ENCODE measurements around the gene ACSL4. TPM values are rescaled to one million over a fixed set of nuclear protein-coding genes. Genes with fewer than 3 reads are reported as not detected.
"Not testable (repeated sequence)": the region's sequence is repeated elsewhere in the genome, so short reads cannot be mapped to it uniquely, and the experiment has no call there.

Gene ACSL4
- total RNA-seq, 1 experiment from 2014 or later = 30.2 TPM

- no peak for DNase-seq (ENCODE audit: low spot score)
Observed at GRCh38 chrX:109672239-109672638, 60.8 kb downstream of the ACSL4 start.

- DNase-seq (ENCODE audit: low spot score) = not testable (repeated sequence)
Observed at GRCh38 chrX:109671170-109671569, 61.9 kb downstream of the ACSL4 start.

- DNase-seq (ENCODE audit: low spot score) = no peak
Observed at GRCh38 chrX:109667986-109668385, 65.1 kb downstream of the ACSL4 start.

- no peak for DNase-seq (ENCODE audit: low spot score)
Observed at GRCh38 chrX:109660435-109661143, 72.5 kb downstream of the ACSL4 start.

- no peak for DNase-seq (ENCODE audit: low spot score)
Observed at GRCh38 chrX:109658391-109658790, 74.7 kb downstream of the ACSL4 start.

- not testable (repeated sequence) for DNase-seq (ENCODE audit: low spot score)
Observed at GRCh38 chrX:109657364-109657763, 75.7 kb downstream of the ACSL4 start.

GRCh38 chrX:109656774-109657173, 76.3 kb downstream of the ACSL4 start:
- no peak for DNase-seq (ENCODE audit: low spot score)

- DNase-seq (ENCODE audit: low spot score) = no peak
Observed at GRCh38 chrX:109655502-109656201, 77.4 kb downstream of the ACSL4 start.

GRCh38 chrX:109654516-109655109, 78.4 kb downstream of the ACSL4 start:
- DNase-seq (ENCODE audit: low spot score) = no peak

- DNase-seq (ENCODE audit: low spot score) = not testable (repeated sequence)
Observed at GRCh38 chrX:109644671-109645070, 88.4 kb downstream of the ACSL4 start.

- no peak for DNase-seq (ENCODE audit: low spot score)
Observed at GRCh38 chrX:109643687-109644086, 89.4 kb downstream of the ACSL4 start.

- DNase-seq (ENCODE audit: low spot score) = no peak
Observed at GRCh38 chrX:109638158-109638557, 94.9 kb downstream of the ACSL4 start.

GRCh38 chrX:109637477-109637876, 95.6 kb downstream of the ACSL4 start:
- DNase-seq (ENCODE audit: low spot score) = not testable (repeated sequence)

GRCh38 chrX:109635146-109635545, 97.9 kb downstream of the ACSL4 start:
- DNase-seq (ENCODE audit: low spot score) = peak; percentile 54

- peak; percentile 65 for DNase-seq (ENCODE audit: low spot score)
Observed at GRCh38 chrX:109632906-109633504, 100.1 kb downstream of the ACSL4 start.

GRCh38 chrX:109629310-109629709, 103.7 kb downstream of the ACSL4 start:
- no peak for DNase-seq (ENCODE audit: low spot score)

GRCh38 chrX:109626637-109627036, 106.4 kb downstream of the ACSL4 start:
- no peak for DNase-seq (ENCODE audit: low spot score)

GRCh38 chrX:109624641-109625616, 108.1 kb downstream of the ACSL4 start, which contains the start of gene KCNE5:
Gene KCNE5 (minus strand): TSS chrX:109625172. CDS start chrX:109625020, 152 bp downstream.
- no peak for DNase-seq (ENCODE audit: low spot score)

GRCh38 chrX:109623997-109624396, 109.1 kb downstream of the ACSL4 start:
- no peak for DNase-seq (ENCODE audit: low spot score)

GRCh38 chrX:109622270-109622669, 110.8 kb downstream of the ACSL4 start:
- no peak for DNase-seq (ENCODE audit: low spot score)

- no peak for DNase-seq (ENCODE audit: low spot score)
Observed at GRCh38 chrX:109619771-109620170, 113.3 kb downstream of the ACSL4 start.
